ENCODE results near the gene FAM222A. TPM values are rescaled to one million over a fixed set of nuclear protein-coding genes. Genes with fewer than 3 reads are reported as not detected.

Gene FAM222A
- total RNA-seq, 1 experiment from 2014 or later = 1.6 TPM

GRCh38 chr12:109795023-109795422 is 81.4 kb downstream of the FAM222A start:
- Mint-ChIP-seq H3K27ac (no peak overlapping the region), H3K4me1 (peaks cover 3% of the 10 kb centered on the region; the same call in 1 of the 2 replicates), H3K27me3 (ENCODE audit: low read depth) (no peaks in the 10 kb centered on the region; the same call in none of the 2 replicates), H3K4me3 (no peak overlapping the region), H3K9me3 (no peaks in the 10 kb centered on the region), H3K36me3 (no peaks in the 10 kb centered on the region)
- CTCF ChIA-PET = interaction anchor here (1.7 kb wide), 1 partner anchor 9 kb away, joined by 5 read pairs; no protein-coding TSS in a partner anchor
- ATAC-seq (no peak), DNase-seq (ENCODE audit: low spot score) (no peak)
- POLR2A ChIA-PET = no interaction called here
- TF ChIP-seq MYBL2 (CRISPR knock-in tag; IDR thresholded peaks at IDR 0.05) (no peak), ERG (CRISPR knock-in tag; IDR thresholded peaks at IDR 0.05) (no peak), EMX1 (CRISPR knock-in tag; IDR thresholded peaks at IDR 0.05) (no peak), GRHL2 (CRISPR knock-in tag; IDR thresholded peaks at IDR 0.05; ENCODE audit: insufficient replicate concordance, severe bottlenecking) (no peak), ZNF232 (CRISPR knock-in tag; IDR thresholded peaks at IDR 0.05) (no peak), ZNF121 (CRISPR knock-in tag; IDR thresholded peaks at IDR 0.05) (no peak), NR2C2 (CRISPR knock-in tag; IDR thresholded peaks at IDR 0.05) (no peak), GTF2I (CRISPR knock-in tag; conservative IDR thresholded peaks at IDR 0.05) (no peak), ATF6 (CRISPR knock-in tag; IDR thresholded peaks at IDR 0.05) (no peak), ZSCAN18 (CRISPR knock-in tag; IDR thresholded peaks at IDR 0.05) (no peak), CREB1 (CRISPR knock-in tag; IDR thresholded peaks at IDR 0.05) (no peak), E2F5 (CRISPR knock-in tag; IDR thresholded peaks at IDR 0.05) (no peak), ESRRA (CRISPR knock-in tag; IDR thresholded peaks at IDR 0.05; ENCODE audit: borderline replicate concordance) (no peak), ZNF396 (CRISPR knock-in tag; IDR thresholded peaks at IDR 0.05; ENCODE audit: borderline replicate concordance) (no peak), IRF1 (CRISPR knock-in tag; IDR thresholded peaks at IDR 0.05) (no peak)
- TF ChIP-seq, protein P1, sequence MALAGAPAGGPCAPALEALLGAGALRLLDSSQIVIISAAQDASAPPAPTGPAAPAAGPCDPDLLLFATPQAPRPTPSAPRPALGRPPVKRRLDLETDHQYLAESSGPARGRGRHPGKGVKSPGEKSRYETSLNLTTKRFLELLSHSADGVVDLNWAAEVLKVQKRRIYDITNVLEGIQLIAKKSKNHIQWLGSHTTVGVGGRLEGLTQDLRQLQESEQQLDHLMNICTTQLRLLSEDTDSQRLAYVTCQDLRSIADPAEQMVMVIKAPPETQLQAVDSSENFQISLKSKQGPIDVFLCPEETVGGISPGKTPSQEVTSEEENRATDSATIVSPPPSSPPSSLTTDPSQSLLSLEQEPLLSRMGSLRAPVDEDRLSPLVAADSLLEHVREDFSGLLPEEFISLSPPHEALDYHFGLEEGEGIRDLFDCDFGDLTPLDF (CRISPR knock-in tag; IDR thresholded peaks at IDR 0.05) = no peak
- TF ChIP-seq, protein P2, sequence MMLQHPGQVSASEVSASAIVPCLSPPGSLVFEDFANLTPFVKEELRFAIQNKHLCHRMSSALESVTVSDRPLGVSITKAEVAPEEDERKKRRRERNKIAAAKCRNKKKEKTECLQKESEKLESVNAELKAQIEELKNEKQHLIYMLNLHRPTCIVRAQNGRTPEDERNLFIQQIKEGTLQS (CRISPR knock-in tag; conservative IDR thresholded peaks at IDR 0.05) = no peak
- TF ChIP-seq, protein P3, sequence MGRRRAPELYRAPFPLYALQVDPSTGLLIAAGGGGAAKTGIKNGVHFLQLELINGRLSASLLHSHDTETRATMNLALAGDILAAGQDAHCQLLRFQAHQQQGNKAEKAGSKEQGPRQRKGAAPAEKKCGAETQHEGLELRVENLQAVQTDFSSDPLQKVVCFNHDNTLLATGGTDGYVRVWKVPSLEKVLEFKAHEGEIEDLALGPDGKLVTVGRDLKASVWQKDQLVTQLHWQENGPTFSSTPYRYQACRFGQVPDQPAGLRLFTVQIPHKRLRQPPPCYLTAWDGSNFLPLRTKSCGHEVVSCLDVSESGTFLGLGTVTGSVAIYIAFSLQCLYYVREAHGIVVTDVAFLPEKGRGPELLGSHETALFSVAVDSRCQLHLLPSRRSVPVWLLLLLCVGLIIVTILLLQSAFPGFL (CRISPR knock-in tag; IDR thresholded peaks at IDR 0.05; ENCODE audit: borderline replicate concordance) = no peak
- TF ChIP-seq, protein P4, sequence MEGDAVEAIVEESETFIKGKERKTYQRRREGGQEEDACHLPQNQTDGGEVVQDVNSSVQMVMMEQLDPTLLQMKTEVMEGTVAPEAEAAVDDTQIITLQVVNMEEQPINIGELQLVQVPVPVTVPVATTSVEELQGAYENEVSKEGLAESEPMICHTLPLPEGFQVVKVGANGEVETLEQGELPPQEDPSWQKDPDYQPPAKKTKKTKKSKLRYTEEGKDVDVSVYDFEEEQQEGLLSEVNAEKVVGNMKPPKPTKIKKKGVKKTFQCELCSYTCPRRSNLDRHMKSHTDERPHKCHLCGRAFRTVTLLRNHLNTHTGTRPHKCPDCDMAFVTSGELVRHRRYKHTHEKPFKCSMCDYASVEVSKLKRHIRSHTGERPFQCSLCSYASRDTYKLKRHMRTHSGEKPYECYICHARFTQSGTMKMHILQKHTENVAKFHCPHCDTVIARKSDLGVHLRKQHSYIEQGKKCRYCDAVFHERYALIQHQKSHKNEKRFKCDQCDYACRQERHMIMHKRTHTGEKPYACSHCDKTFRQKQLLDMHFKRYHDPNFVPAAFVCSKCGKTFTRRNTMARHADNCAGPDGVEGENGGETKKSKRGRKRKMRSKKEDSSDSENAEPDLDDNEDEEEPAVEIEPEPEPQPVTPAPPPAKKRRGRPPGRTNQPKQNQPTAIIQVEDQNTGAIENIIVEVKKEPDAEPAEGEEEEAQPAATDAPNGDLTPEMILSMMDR (IDR thresholded peaks at IDR 0.05) = no peak

Measured in WTC11 (cell line).